GM19438 (cell line): ENCODE measurements around the gene RMND5B.
"Not testable (repeated sequence)": the region's sequence is repeated elsewhere in the genome, so short reads cannot be mapped to it uniquely, and the experiment has no call there.

Experiments
- ATAC-seq: cut with Tn5 transposase; IDR thresholded peaks from one replicate; pipeline ENCODE4 v1.9.1; 2021; ENCODE audit warnings: low read depth; ENCODE audit not compliant: unreplicated experiment

Gene RMND5B

GRCh38 chr5:178127300-178128009, 3.4 kb upstream of the RMND5B start:
- ATAC-seq = not testable (repeated sequence)

- no peak for ATAC-seq
Observed at GRCh38 chr5:178129296-178129695, 1.5 kb upstream of the RMND5B start.

- not testable (repeated sequence) for ATAC-seq
Observed at GRCh38 chr5:178130234-178130575, 609 bp upstream of the RMND5B start.

GRCh38 chr5:178131446-178131996, 707 bp downstream of the RMND5B start:
- no peak for ATAC-seq

- no peak for ATAC-seq
Observed at GRCh38 chr5:178136990-178137389, 6.2 kb downstream of the RMND5B start.

GRCh38 chr5:178137991-178138390, 7.2 kb downstream of the RMND5B start:
- no peak for ATAC-seq

- ATAC-seq = no peak
Observed at GRCh38 chr5:178141550-178141949, 10.7 kb downstream of the RMND5B start.

- no peak for ATAC-seq
Observed at GRCh38 chr5:178142642-178143041, 11.8 kb downstream of the RMND5B start.

- no peak for ATAC-seq
Observed at GRCh38 chr5:178143246-178143645, 12.4 kb downstream of the RMND5B start.

- ATAC-seq = no peak
Observed at GRCh38 chr5:178143901-178144300, 13.1 kb downstream of the RMND5B start.

- no peak for ATAC-seq
Observed at GRCh38 chr5:178145965-178146820, 15.4 kb downstream of the RMND5B start.

GRCh38 chr5:178147406-178147805, 16.6 kb downstream of the RMND5B start:
- no peak for ATAC-seq

GRCh38 chr5:178149199-178149932, 18.6 kb downstream of the RMND5B start:
- no peak for ATAC-seq

GRCh38 chr5:178150977-178151734, 20.3 kb downstream of the RMND5B start:
- no peak for ATAC-seq

- ATAC-seq = no peak
Observed at GRCh38 chr5:178152491-178153444, 22.0 kb downstream of the RMND5B start.

GRCh38 chr5:178153530-178154340, 22.9 kb downstream of the RMND5B start, which contains the start of gene NHP2:
Gene NHP2, minus strand, starts transcription at chr5:178153885. Its CDS starts 68 bp downstream, at chr5:178153817.
- peak; percentile 100 for ATAC-seq

- no peak for ATAC-seq
Observed at GRCh38 chr5:178155065-178155464, 24.3 kb downstream of the RMND5B start.

- ATAC-seq = no peak
Observed at GRCh38 chr5:178160176-178160575, 29.4 kb downstream of the RMND5B start.
